ENCODE data around the gene MORN1. TPM values are rescaled to one million over a fixed set of nuclear protein-coding genes. Genes with fewer than 3 reads are reported as not detected.
"Not testable (repeated sequence)": the region's sequence is repeated elsewhere in the genome, so short reads cannot be mapped to it uniquely, and the experiment has no call there.

The MORN1 gene
- total and polyA plus RNA-seq, 8 donors, result 2.6 to 18.1 (median 5.7) TPM

DNA sequence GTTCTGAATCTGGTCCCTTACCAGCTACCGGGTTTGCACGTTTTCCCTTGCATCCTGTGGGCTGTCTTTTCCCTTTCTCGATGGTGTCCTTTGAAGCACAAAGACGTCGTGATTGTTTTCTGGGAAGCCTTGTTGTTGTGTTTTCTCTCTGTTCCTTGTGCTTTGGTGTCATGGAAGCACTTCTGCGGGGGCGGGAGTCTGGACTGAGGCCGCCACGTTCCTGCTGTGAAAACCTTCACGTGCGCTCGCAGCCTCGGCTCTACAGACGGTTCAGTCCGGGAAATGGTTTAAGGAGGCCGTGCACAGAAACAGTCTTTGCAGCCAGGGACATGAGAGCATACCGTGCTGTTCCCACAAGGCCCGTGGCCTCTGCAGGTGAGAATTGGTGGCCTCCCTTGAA, 94.7 kb downstream of the MORN1 start:
- Histone ChIP-seq H3K4me3 (no peak overlapping the region), H3K9me3 (no peaks in the 10 kb centered on the region), H3K27ac (no peak overlapping the region), H3K36me3 (peaks cover 0 to 4% (median 0%) of the 10 kb centered on the region in 4 donors), H3K4me1 (peaks cover 43 to 91% (median 80%) of the 10 kb centered on the region in 4 donors), H3K27me3 (no peaks in the 10 kb centered on the region)
- WGBS, 5 donors, result 82 to 90% (median 88%) methylated on average over 18 of the region's 18 CpGs
- intact Hi-C loops (cut with DNase I; ENCODE audit: low total_unique reads), result no loop called here
- DNase-seq, result no peak
- TF ChIP-seq EP300 (IDR thresholded peaks at IDR 0.05) (no peak), POLR2A (IDR thresholded peaks at IDR 0.05) (no peak), POLR2AphosphoS5 (IDR thresholded peaks at IDR 0.05) (no peak)
- TF ChIP-seq, protein P1, sequence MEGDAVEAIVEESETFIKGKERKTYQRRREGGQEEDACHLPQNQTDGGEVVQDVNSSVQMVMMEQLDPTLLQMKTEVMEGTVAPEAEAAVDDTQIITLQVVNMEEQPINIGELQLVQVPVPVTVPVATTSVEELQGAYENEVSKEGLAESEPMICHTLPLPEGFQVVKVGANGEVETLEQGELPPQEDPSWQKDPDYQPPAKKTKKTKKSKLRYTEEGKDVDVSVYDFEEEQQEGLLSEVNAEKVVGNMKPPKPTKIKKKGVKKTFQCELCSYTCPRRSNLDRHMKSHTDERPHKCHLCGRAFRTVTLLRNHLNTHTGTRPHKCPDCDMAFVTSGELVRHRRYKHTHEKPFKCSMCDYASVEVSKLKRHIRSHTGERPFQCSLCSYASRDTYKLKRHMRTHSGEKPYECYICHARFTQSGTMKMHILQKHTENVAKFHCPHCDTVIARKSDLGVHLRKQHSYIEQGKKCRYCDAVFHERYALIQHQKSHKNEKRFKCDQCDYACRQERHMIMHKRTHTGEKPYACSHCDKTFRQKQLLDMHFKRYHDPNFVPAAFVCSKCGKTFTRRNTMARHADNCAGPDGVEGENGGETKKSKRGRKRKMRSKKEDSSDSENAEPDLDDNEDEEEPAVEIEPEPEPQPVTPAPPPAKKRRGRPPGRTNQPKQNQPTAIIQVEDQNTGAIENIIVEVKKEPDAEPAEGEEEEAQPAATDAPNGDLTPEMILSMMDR (IDR thresholded peaks at IDR 0.05), result no peak

DNA sequence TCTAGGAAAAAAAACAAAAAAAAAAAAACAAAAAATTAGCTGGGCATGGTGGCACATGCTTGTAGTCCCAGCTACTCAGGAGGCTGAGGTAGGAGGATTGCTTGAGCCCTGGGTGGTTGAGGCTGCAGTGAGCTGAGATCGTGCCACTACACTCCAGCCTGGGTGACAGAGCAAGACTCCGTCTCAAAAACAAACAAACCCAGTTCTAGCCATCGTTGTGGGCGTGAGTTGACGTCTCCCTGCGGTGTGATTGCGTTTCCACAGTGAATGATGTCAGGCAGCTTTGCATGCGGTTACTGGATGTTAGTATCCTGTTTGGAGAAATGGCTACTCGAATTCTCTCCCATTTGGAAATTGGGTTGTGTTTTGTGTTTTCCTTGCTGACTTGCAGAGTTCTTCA, 95.1 kb downstream of the MORN1 start:
- H3K27ac ChIP-seq; H3K36me3 ChIP-seq; intact Hi-C loops (cut with DNase I; ENCODE audit: low total_unique reads); H3K9me3 ChIP-seq; DNase-seq; H3K27me3 ChIP-seq; H3K4me3 ChIP-seq: not testable (repeated sequence)
- peaks cover 43 to 91% (median 79%) of the 10 kb centered on the region in 4 donors for H3K4me1 ChIP-seq
- WGBS, 5 donors, result 70 to 85% (median 77%) methylated on average over 9 of the region's 9 CpGs

GRCh38 chr1:2295526-2295925, 95.8 kb downstream of the MORN1 start:
- 89 to 93% (median 92%) methylated on average over 13 of the region's 13 CpGs for WGBS, 5 donors
- no peak for DNase-seq
- intact Hi-C loops (cut with DNase I; ENCODE audit: low total_unique reads), result no loop called here
- no peak for TF ChIP-seq EP300 (IDR thresholded peaks at IDR 0.05)
- TF ChIP-seq, protein P1 (IDR thresholded peaks at IDR 0.05), result no peak
- no peak for TF ChIP-seq POLR2AphosphoS5 (IDR thresholded peaks at IDR 0.05)
- TF ChIP-seq POLR2A (IDR thresholded peaks at IDR 0.05), result no peak
- Histone ChIP-seq H3K4me3 (no peak overlapping the region), H3K4me1 (peaks cover 43 to 91% (median 79%) of the 10 kb centered on the region in 4 donors), H3K27me3 (no peaks in the 10 kb centered on the region), H3K9me3 (no peaks in the 10 kb centered on the region), H3K36me3 (peaks cover 0 to 4% (median 0%) of the 10 kb centered on the region in 4 donors), H3K27ac (no peak overlapping the region)

DNA sequence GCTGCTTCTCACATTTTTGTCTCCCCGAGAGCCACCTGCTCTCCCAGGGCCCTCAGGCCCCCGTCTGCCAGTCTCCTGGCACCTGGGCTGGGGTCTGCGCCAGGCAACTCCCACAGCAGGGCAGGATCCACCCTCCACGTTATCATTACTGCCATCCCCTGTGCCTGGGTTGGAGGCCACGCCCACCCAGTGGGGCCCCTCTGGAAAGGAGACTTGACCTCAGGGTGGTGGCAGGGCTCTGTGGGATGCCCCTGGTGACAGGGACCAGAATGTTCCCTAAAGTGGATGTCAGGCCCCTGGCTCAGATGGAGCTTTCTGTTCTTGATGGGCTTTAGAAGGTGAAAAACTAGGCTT, 96.7 kb downstream of the MORN1 start:
- H3K4me1 ChIP-seq, result peaks cover 43 to 91% (median 80%) of the 10 kb centered on the region in 4 donors
- no peaks in the 10 kb centered on the region for H3K9me3 ChIP-seq
- H3K4me3 ChIP-seq, result no peak overlapping the region
- H3K36me3 ChIP-seq, result peaks cover 0 to 4% (median 0%) of the 10 kb centered on the region in 4 donors
- no peak for DNase-seq
- intact Hi-C loops (cut with DNase I; ENCODE audit: low total_unique reads), result no loop called here
- TF ChIP-seq POLR2A (IDR thresholded peaks at IDR 0.05), result no peak
- no peak for TF ChIP-seq POLR2AphosphoS5 (IDR thresholded peaks at IDR 0.05)
- TF ChIP-seq, protein P1 (IDR thresholded peaks at IDR 0.05), result no peak
- no peaks in the 10 kb centered on the region for H3K27me3 ChIP-seq
- 63 to 87% (median 81%) methylated on average over 5 of the region's 5 CpGs for WGBS, 5 donors
- H3K27ac ChIP-seq, result peak overlapping the region in 4 of 5 donors; percentile 3 to 88 (median 54)

DNA sequence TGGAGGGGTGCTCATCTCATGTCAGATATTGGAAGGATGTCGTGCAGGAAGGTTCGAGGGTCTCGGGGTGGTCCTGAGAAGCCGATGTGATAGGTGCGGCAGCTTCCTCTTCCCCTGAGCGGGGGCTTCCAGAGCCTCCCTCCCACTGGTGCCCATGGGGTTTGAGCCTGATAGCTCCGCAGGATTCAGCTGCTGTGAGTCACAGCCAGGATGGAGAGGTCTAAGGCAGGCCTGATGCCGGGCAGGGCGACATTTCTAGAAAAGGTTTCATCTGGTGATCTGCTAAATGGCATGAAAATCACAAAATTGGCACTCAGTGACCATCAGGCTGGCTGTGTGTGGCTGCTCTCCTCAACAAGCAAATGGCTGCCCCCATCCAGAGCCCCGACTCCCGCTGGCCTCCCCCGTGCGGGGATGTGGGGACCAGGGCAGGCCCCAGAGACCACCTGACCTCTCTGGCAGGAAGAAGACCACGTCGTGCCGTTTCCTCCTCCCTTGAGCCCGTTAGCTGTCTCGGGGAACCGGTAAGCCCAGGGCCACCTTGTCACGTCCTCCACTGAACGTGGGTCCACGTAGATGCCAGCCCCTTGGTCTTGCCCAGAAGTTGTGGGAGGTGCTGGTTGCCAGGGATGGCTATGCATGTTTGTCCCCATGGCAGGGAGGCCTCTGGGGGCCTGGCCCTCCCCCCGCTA, 97.2 kb downstream of the MORN1 start:
- Histone ChIP-seq H3K4me3 (no peak overlapping the region), H3K27ac (peak overlapping the region in 4 of 5 donors; percentile 3 to 88 (median 54)), H3K4me1 (peaks cover 43 to 91% (median 80%) of the 10 kb centered on the region in 4 donors), H3K27me3 (no peaks in the 10 kb centered on the region), H3K9me3 (no peaks in the 10 kb centered on the region), H3K36me3 (peaks cover 0 to 4% (median 0%) of the 10 kb centered on the region in 4 donors)
- no peak for DNase-seq
- 66 to 85% (median 73%) methylated on average over 13 to 23 of the region's 23 CpGs for WGBS, 5 donors
- intact Hi-C loops (cut with DNase I; ENCODE audit: low total_unique reads), result no loop called here
- TF ChIP-seq, protein P1 (IDR thresholded peaks at IDR 0.05), result no peak
- no peak for TF ChIP-seq POLR2AphosphoS5 (IDR thresholded peaks at IDR 0.05)
- no peak for TF ChIP-seq POLR2A (IDR thresholded peaks at IDR 0.05)
- no peak for TF ChIP-seq EP300 (IDR thresholded peaks at IDR 0.05)
